TTC549 (cell line): ENCODE measurements around the gene PARD3B.
"Not testable (repeated sequence)": the region's sequence is repeated elsewhere in the genome, so short reads cannot be mapped to it uniquely, and the experiment has no call there.

Experiments used
- FAIRE-seq: peaks from 2 replicates; lab custom pipeline; 2012; peaks lifted over from hg19 to GRCh38; lab: Jason Lieb, UNC

Gene PARD3B

GRCh38 chr2:205475416-205475768 is 930.1 kb downstream of the PARD3B start:
- no peak for FAIRE-seq

GRCh38 chr2:205477016-205477705 is 931.9 kb downstream of the PARD3B start:
- FAIRE-seq = no peak

DNA sequence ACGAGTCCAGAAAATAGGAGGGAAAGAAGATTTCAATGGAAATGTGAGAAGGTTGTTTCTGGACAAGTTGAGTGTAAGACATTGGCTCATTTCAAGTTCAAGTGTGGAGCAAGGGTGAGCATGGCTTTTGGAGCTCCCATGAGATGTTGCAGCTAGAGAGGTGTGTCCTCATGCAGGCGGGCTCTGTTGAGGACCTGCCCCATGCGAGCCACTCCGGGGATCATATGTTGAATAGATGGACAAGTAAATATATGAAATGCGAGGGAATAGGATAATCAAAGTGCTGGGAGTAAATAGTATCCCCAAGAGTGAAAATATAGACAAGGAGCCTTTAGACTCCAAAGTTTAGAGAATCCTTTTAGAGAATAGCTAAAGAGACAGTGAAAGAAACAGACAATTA is 936.6 kb downstream of the PARD3B start:
- no peak for FAIRE-seq

DNA sequence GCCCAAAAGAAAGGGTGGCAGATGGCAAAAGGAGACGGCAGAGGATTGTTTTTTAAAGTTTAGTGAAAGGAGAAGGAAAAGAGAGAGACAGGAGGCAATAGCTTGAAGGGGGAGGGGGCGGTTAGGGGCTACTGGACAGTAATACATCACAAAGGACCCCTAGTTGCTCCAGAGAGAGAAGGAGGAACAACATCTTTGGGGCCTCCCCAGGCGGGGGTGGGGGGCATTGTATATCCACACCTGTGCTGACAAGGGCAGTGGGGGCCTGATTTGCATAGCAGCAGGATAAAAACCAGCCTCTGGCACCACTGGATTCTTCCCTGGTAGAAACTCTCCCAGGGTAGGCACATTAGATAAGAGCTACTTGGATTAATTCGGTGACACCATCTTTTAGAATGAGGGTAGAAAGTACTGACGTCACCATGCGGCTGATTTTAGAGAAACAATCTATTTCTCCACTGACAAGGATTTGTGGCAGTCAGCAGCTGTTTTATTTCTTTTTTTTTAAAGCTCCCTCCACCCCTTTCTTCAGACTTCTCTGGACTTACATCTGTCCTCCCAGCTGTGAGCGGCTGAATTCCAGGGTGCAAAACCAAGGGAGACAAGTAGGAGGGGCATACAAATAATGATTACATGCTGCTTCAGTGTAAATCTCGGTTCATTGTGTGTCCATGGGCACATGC is 937.3 kb downstream of the PARD3B start:
- FAIRE-seq = no peak

DNA sequence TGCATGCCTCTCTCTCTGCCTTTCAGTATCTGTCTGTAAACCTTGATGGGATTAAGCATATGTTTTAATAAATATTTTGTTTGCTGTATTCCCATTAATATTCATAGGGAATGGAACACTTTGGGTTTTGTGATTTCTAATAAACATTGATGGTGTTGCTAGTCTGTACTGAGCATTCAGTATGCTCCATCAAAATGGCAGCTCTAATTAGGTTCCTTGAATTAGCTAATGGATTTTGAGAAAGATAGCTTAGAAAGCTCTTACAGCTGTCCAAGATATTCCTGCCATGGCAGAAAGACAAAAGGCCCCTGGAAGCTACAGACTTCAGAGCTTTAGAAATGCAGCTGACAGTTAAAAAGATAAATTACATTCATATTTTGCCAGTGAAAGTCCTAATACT is 937.8 kb downstream of the PARD3B start:
- no peak for FAIRE-seq

DNA sequence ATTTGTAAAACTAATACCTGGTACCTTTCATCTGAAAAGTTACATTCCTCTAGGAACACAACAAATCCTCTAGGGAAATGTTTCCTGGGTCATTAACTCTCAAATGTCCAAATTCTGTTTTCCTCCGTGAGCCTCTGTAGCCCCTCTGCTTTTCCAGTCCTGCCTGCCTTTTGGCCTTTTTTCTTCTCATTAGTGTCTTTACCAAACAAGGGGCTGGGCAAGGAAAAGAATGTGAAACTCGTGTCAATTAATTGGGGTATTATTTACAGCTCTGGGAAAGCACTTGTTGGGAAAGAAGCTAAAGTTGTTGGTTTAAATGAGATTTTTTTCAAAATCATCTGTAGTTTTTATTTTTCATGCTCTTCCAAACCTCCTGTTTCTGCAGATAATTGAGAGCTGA is 938.9 kb downstream of the PARD3B start:
- no peak for FAIRE-seq

- no peak for FAIRE-seq
Observed at GRCh38 chr2:205484764-205485163, 939.5 kb downstream of the PARD3B start.

- FAIRE-seq = not testable (repeated sequence)
Observed at GRCh38 chr2:205493528-205493927, 948.3 kb downstream of the PARD3B start.

DNA sequence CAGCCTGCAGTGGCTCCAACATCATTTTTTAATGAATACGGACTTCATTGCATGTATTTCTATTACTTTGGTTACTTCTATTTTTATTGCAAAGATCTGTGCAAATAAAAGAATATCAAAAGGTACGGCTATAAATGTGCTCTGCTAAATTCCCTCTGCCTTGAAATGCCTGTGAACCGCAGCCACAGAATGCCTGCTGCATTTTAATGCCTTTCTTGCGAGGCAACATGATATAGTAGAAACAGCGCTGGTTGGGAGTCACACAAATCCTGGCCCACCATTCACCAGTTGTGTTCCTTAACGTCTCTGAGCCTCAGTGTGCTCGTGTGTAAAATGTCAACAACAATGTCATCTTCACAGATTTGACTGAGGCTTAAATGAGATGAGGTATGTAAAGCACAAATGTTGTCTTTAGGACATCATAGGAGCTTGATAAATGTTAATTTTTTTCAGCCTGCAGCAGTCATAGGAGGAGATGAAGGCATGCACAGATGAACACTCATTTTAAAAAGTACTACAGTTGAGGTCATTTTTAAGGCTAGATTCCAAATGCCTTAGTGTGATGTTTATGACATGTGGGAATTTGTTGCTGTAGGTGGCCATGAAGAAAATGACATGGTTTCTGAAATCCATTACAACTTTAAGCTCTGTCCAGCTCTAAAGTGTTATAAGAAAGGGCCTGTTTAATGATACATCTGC is 949.4 kb downstream of the PARD3B start:
- no peak for FAIRE-seq

- FAIRE-seq = no peak
Observed at GRCh38 chr2:205495819-205496218, 950.5 kb downstream of the PARD3B start.

- FAIRE-seq = no peak
Observed at GRCh38 chr2:205496370-205496769, 951.1 kb downstream of the PARD3B start.

GRCh38 chr2:205496772-205497171 is 951.5 kb downstream of the PARD3B start:
- FAIRE-seq = no peak

GRCh38 chr2:205499006-205499405 is 953.7 kb downstream of the PARD3B start:
- FAIRE-seq = no peak

- FAIRE-seq = no peak
Observed at GRCh38 chr2:205500065-205500464, 954.8 kb downstream of the PARD3B start.

DNA sequence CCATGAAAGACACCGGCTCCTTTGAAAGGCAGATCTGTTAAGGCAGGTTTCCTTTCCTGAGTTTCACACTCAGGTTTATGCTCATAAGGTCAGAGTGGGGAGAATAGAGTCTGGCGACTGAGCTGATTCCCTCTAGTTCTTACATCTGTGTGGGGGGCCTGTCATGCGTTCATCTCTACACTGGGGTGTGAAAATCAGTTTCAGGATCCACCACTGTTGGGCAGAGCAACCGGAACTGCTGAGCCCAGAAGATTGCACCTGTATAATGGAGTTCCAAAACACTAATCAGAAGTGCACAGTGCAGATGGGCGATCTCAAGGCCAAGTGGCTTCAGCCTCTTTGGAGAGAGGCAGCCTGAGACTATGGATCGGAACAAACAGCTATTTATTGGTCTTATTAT is 955.7 kb downstream of the PARD3B start:
- no peak for FAIRE-seq

- no peak for FAIRE-seq
Observed at GRCh38 chr2:205501826-205502225, 956.6 kb downstream of the PARD3B start.

DNA sequence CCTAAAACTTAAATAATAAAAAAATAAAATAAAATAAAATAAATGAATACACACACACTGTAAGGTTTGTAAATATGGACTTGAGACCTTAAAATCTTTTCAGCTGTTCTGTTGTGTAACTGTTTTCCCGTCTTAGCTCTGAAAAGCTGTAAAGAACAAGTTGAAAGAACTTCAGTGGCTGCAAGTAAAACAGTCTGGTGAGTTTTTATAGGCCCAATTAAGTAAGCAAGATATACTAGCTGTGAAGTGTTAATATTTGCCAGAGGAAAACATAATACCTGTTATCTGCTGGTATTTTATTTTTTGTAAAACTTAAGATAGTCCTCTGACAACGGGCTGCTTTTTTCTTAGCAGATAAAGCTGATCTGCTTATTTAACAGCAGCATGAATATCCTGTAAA is 960.1 kb downstream of the PARD3B start:
- FAIRE-seq = no peak

DNA sequence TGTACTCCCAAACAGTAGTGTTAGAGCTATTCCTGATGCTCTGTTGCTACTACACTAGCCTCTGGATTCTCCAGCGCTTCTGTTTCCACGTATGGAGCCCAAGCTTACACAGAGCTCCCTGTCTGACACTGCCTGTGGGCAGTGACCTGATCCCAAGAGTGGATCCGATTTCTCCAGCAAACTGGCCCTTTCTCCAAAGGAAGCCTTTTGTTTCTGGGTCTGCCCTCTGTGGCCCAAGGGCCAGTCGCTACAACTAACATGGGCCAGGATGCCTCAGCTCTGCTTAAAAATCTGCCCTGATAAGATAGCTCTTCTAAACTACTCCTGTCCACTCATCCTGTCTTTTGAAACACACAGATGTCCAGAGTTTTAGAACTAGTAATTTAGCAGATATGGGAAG is 964.4 kb downstream of the PARD3B start:
- no peak for FAIRE-seq

DNA sequence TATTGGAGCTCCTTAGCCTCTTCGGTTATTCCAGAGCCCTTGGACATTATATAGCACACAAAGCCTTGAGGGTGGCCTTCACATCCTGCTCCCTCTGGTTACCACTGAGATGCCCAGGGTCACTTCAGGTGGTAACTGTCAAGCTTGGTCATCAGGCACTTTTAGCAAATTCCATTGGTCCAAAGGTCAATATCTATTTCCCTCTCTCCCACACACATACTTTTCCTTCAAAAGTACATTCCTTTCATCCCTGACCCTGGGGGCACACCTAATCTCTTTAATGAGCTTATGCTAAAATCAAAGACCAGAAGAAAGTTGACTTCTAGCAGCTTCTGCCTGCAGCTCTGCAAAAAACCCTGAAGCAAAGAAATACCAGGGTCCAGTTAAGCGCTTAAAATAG is 965.1 kb downstream of the PARD3B start:
- FAIRE-seq = no peak

GRCh38 chr2:205511221-205511620 is 965.9 kb downstream of the PARD3B start:
- no peak for FAIRE-seq

DNA sequence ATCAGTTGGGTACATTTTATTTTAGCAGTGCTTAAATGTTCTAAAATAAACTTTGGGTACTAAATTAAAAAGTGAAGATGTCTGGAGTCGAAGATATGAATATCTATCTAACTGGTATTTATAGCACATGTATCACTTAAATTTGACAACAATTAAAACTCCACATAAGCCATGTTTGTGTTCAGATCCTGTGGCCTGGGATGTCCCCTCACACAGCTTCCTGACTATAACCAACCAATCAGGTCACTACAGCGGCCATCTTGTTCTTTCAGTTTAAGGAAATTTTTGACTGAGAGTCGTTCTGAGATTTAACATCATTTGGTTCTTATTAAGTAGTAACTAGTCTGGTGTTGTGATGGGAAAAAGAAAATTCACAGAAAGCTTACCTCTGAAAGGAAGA is 966.4 kb downstream of the PARD3B start:
- FAIRE-seq = no peak

GRCh38 chr2:205520311-205520710 is 975.0 kb downstream of the PARD3B start:
- no peak for FAIRE-seq

DNA sequence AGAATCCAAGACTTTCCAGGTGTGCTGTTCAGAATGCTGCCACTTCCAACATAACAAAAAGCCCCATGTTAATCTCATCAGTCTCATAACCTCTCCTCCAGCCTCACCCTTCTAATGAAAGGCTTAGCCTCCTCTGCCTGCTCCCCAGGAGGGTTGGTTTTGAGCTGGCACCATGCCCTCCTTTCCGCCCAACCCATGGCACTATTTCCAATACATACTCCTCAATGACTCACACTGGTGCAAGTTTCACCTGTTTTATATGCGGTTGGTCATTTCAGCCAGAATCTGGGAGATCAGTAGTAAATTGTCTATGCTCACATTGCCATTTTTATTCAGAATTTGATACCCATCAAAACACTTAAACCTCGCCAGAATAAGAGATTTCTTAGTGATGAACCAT is 979.4 kb downstream of the PARD3B start:
- no peak for FAIRE-seq

GRCh38 chr2:205527801-205528200 is 982.5 kb downstream of the PARD3B start:
- FAIRE-seq = no peak
